GM13976 (cell line): ENCODE results near the gene KMT2B.

Experiments used
- DNase-seq: peaks from one replicate; pipeline ENCODE4 v3.0.0; 2012; ENCODE audit warnings: low spot score
- CTCF ChIP-seq: IDR thresholded peaks from 2 replicates; pipeline ENCODE4 v1.5.1; 2012; ENCODE audit warnings: borderline replicate concordance, mild to moderate bottlenecking; ENCODE audit not compliant: insufficient read depth; ENCODE audit errors: extremely low read depth, missing control alignments, control extremely low read depth
- in situ Hi-C: fragments of 300-500 bp; cut with MboI; formaldehyde crosslinking; loops from one replicate; pipeline ENCODE4 v1.12.0; 2022; ENCODE audit warnings: low sequenced_read_pairs, mixed read lengths, inconsistent platforms; ENCODE audit not compliant: unreplicated experiment

KMT2B gene

GRCh38 chr19:35732540-35733179 lies 14.9 kb downstream of the KMT2B start:
- TF ChIP-seq CTCF, result no peak
- no peak for DNase-seq
- in situ Hi-C loops, result no loop called here

- no peak for DNase-seq
- no peak for TF ChIP-seq CTCF
Measured at GRCh38 chr19:35733180-35734125, 15.7 kb downstream of the KMT2B start.

GRCh38 chr19:35734273-35734672 lies 16.5 kb downstream of the KMT2B start:
- TF ChIP-seq CTCF, result no peak
- in situ Hi-C loops, result no loop called here
- no peak for DNase-seq

More at GRCh38 chr19:35733180-35734125, 15.7 kb downstream of the KMT2B start:
- in situ Hi-C loops, result no loop called here

- DNase-seq, result no peak
- in situ Hi-C loops, result no loop called here
- no peak for TF ChIP-seq CTCF
Measured at GRCh38 chr19:35734889-35735288, 17.1 kb downstream of the KMT2B start.

- in situ Hi-C loops, result no loop called here
- no peak for TF ChIP-seq CTCF
- DNase-seq, result no peak
Measured at GRCh38 chr19:35736913-35737886, 19.4 kb downstream of the KMT2B start.
